ENCODE results near the gene HEPACAM2. TPM values are rescaled to one million over a fixed set of nuclear protein-coding genes. Genes with fewer than 3 reads are reported as not detected.

Gene HEPACAM2
- polyA plus RNA-seq, 1 of the 3 experiments (the other 2 are of a cell fraction), result not detected

DNA sequence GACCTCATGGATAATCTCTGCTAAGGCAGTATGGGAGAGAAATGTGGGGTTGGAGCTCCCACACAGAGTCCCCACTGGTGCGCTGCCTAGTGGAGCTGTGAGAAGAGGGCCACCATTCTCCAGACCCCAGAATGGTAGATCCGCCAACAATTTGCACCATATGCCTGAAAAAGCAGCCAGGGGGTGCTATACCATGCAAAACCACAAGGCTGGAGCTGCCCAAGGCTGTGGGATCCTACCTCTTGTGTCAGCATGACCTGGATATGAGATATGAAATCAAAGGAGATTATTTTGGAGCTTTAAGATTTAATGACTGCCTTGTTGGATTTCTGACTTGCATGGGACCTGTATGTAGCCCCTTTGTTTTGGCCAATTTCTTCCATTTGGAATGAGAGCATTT lies 51.0 kb downstream of the HEPACAM2 start:
- WGBS (ENCODE audit: low lambda C conversion rate), result 17% methylated on average over 2 of the region's 2 CpGs
- DNase-seq, result no peak
- Histone ChIP-seq H3K4me3 (ENCODE audit: low read depth in 2 of 2, low read length in 1 of 2) (no peak overlapping the region), H3K9ac (no peak overlapping the region), H2AFZ (ENCODE audit: low read depth) (no peak overlapping the region), H3K36me3 (replicated peaks in 1 of 2; ENCODE audit: control insufficient read depth in 1 of 2, insufficient read depth in 2 of 2, low read length in 1 of 2) (no peaks in the 10 kb centered on the region), H4K20me1 (ENCODE audit: insufficient read depth) (no peaks in the 10 kb centered on the region), H3K9me3 (peaks cover 12% of the 10 kb centered on the region; the same call in 1 of the 2 replicates), H3K4me2 (no peak overlapping the region), H3F3A (replicated peaks; ENCODE audit: insufficient read depth) (no peaks in the 10 kb centered on the region), H3K79me2 (ENCODE audit: insufficient read depth) (no peaks in the 10 kb centered on the region), H3K27ac (ENCODE audit: low read depth in 2 of 2, low read length in 1 of 2) (no peak overlapping the region), H3K27me3 (ENCODE audit: insufficient read depth) (peaks cover 18% of the 10 kb centered on the region; the same call in 1 of the 2 replicates), H3K4me1 (ENCODE audit: control insufficient read depth in 1 of 2, insufficient read depth in 2 of 2, low read depth in 1 of 2, low read length in 1 of 2) (no peaks in the 10 kb centered on the region), H3K9me2 (no peaks in the 10 kb centered on the region)
- ChIA-PET CTCF (interaction anchor here (1.3 to 1.8 kb wide), 2 partner anchors 21 to 53 kb away, joined by 4 to 5 read pairs; no protein-coding TSS in a partner anchor), POLR2A (no interaction called here)
- TF ChIP-seq MEF2A (IDR thresholded peaks at IDR 0.05; ENCODE audit: borderline replicate concordance, low read depth) (no peak), ELF1 (IDR thresholded peaks at IDR 0.05) (no peak), CHD2 (IDR thresholded peaks at IDR 0.05; ENCODE audit: low read length, partially characterized antibody) (no peak), FOSL2 (IDR thresholded peaks at IDR 0.05; ENCODE audit: borderline replicate concordance, low read depth) (no peak), SIN3A (IDR thresholded peaks at IDR 0.05; ENCODE audit: borderline replicate concordance, low read depth, low read length) (no peak), RAD21 (IDR thresholded peaks at IDR 0.05; ENCODE audit: low read length) (no peak), CTCF (IDR thresholded peaks at IDR 0.05) (peak; percentile 20)

GRCh38 chr7:93172683-93173082 lies 53.6 kb downstream of the HEPACAM2 start:
- Histone ChIP-seq H3K4me3 (ENCODE audit: low read depth in 2 of 2, low read length in 1 of 2) (no peak overlapping the region; a peak in 1 of 4 replicates), H3K9me2 (no peaks in the 10 kb centered on the region), H3K27ac (ENCODE audit: low read depth in 2 of 2, low read length in 1 of 2) (no peak overlapping the region), H3K27me3 (ENCODE audit: insufficient read depth) (peaks cover 7% of the 10 kb centered on the region; the same call in 1 of the 2 replicates), H3K9me3 (peaks cover 12% of the 10 kb centered on the region; the same call in 1 of the 2 replicates), H3K79me2 (ENCODE audit: insufficient read depth) (no peaks in the 10 kb centered on the region), H4K20me1 (ENCODE audit: insufficient read depth) (no peaks in the 10 kb centered on the region), H3K36me3 (replicated peaks in 1 of 2; ENCODE audit: control insufficient read depth in 1 of 2, insufficient read depth in 2 of 2, low read length in 1 of 2) (no peaks in the 10 kb centered on the region), H3K9ac (no peak overlapping the region), H3F3A (replicated peaks; ENCODE audit: insufficient read depth) (no peaks in the 10 kb centered on the region), H3K4me1 (ENCODE audit: control insufficient read depth in 1 of 2, insufficient read depth in 2 of 2, low read depth in 1 of 2, low read length in 1 of 2) (no peaks in the 10 kb centered on the region), H2AFZ (ENCODE audit: low read depth) (no peak overlapping the region), H3K4me2 (no peak overlapping the region)
- ChIA-PET CTCF (interaction anchor here (0.8 to 1.6 kb wide), 2 partner anchors 12 to 21 kb away, joined by 3 to 4 read pairs; no protein-coding TSS in a partner anchor), POLR2A (no interaction called here)
- no peak for TF ChIP-seq FOXM1 (IDR thresholded peaks at IDR 0.05; ENCODE audit: low read depth)
- TF ChIP-seq NFIC (IDR thresholded peaks at IDR 0.05; ENCODE audit: borderline replicate concordance), result no peak
- DNase-seq, result no peak
- 7% methylated on average over 2 of the region's 2 CpGs for WGBS (ENCODE audit: low lambda C conversion rate)

DNA sequence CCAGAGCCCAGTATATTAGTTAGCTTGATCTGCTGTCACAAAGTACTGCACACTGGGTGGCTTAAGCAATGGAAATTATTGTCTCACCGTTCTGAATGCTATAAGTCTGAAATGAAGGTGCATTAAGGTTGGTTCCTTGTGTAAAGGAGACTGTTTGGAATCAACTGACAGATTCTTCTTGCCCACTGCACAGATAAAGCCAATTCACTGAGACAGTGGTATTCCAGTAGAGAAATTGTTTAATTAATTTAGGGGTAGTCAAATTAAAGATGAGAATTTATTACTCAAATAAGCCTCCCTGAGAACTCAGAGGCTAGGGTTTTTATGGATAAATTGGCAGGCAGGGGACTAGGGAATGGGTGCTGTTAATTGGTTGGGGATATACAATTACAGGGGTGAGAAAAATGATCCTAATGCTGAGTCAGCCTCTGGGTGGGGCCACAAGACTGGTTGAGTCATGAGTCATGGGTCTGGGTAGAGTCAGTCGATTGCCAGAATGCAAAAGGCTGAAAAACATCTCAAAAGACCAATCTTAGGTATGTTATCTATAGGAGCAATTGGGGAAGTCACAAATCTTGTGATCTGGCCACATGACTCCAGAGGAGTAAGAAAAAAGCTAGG lies 54.6 kb downstream of the HEPACAM2 start:
- DNase-seq, result no peak
- H3K4me3 ChIP-seq (ENCODE audit: low read depth in 2 of 2, low read length in 1 of 2), result no peak overlapping the region
- TF ChIP-seq NRF1 (IDR thresholded peaks at IDR 0.05; ENCODE audit: low read depth, low read length) (no peak), MEF2A (IDR thresholded peaks at IDR 0.05; ENCODE audit: borderline replicate concordance, low read depth) (no peak), IRF3 (IDR thresholded peaks at IDR 0.05; ENCODE audit: low read depth, low read length) (no peak), TEAD4 (IDR thresholded peaks at IDR 0.05; ENCODE audit: borderline replicate concordance, insufficient read depth) (no peak), TAF1 (IDR thresholded peaks at IDR 0.05; ENCODE audit: borderline replicate concordance, low read depth, low read length) (no peak), FOXM1 (IDR thresholded peaks at IDR 0.05; ENCODE audit: low read depth) (no peak), SMC3 (IDR thresholded peaks at IDR 0.05; ENCODE audit: low read depth, low read length) (no peak)
- TF ChIP-seq, protein P1, sequence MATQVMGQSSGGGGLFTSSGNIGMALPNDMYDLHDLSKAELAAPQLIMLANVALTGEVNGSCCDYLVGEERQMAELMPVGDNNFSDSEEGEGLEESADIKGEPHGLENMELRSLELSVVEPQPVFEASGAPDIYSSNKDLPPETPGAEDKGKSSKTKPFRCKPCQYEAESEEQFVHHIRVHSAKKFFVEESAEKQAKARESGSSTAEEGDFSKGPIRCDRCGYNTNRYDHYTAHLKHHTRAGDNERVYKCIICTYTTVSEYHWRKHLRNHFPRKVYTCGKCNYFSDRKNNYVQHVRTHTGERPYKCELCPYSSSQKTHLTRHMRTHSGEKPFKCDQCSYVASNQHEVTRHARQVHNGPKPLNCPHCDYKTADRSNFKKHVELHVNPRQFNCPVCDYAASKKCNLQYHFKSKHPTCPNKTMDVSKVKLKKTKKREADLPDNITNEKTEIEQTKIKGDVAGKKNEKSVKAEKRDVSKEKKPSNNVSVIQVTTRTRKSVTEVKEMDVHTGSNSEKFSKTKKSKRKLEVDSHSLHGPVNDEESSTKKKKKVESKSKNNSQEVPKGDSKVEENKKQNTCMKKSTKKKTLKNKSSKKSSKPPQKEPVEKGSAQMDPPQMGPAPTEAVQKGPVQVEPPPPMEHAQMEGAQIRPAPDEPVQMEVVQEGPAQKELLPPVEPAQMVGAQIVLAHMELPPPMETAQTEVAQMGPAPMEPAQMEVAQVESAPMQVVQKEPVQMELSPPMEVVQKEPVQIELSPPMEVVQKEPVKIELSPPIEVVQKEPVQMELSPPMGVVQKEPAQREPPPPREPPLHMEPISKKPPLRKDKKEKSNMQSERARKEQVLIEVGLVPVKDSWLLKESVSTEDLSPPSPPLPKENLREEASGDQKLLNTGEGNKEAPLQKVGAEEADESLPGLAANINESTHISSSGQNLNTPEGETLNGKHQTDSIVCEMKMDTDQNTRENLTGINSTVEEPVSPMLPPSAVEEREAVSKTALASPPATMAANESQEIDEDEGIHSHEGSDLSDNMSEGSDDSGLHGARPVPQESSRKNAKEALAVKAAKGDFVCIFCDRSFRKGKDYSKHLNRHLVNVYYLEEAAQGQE (IDR thresholded peaks at IDR 0.05; ENCODE audit: low read depth, low read length), result no peak
- no peaks in the 10 kb centered on the region for H4K20me1 ChIP-seq (ENCODE audit: insufficient read depth)
- H3K27ac ChIP-seq (ENCODE audit: low read depth in 2 of 2, low read length in 1 of 2), result no peak overlapping the region
- H3K9me3 ChIP-seq, result peaks cover 12% of the 10 kb centered on the region; the same call in 1 of the 2 replicates
- no peaks in the 10 kb centered on the region for H3K36me3 ChIP-seq (replicated peaks in 1 of 2; ENCODE audit: control insufficient read depth in 1 of 2, insufficient read depth in 2 of 2, low read length in 1 of 2)
- ChIA-PET CTCF (interaction anchor here (0.6 to 1.6 kb wide), 5 partner anchors 13 to 56 kb away, joined by 3 to 4 read pairs (median 4); no protein-coding TSS in a partner anchor), POLR2A (no interaction called here)
- H3K9ac ChIP-seq, result no peak overlapping the region
- H3K4me2 ChIP-seq, result no peak overlapping the region
- no peaks in the 10 kb centered on the region for H3K9me2 ChIP-seq
- WGBS (ENCODE audit: low lambda C conversion rate), result 2% methylated on average over 2 of the region's 2 CpGs
- peaks cover 7% of the 10 kb centered on the region; the same call in 1 of the 2 replicates for H3K27me3 ChIP-seq (ENCODE audit: insufficient read depth)
- H3F3A ChIP-seq (replicated peaks; ENCODE audit: insufficient read depth), result no peaks in the 10 kb centered on the region
- no peaks in the 10 kb centered on the region for H3K79me2 ChIP-seq (ENCODE audit: insufficient read depth)
- H3K4me1 ChIP-seq (ENCODE audit: control insufficient read depth in 1 of 2, insufficient read depth in 2 of 2, low read depth in 1 of 2, low read length in 1 of 2), result no peaks in the 10 kb centered on the region
- H2AFZ ChIP-seq (ENCODE audit: low read depth), result no peak overlapping the region

Measured in SK-N-SH (cell line).